Left lobe of liver (tissue), 2 donors: ENCODE measurements around the gene ABCA2. TPM values are rescaled to one million over a fixed set of nuclear protein-coding genes. Genes with fewer than 3 reads are reported as not detected.
A peak's percentile ranks its signal among the peaks of the same experiment; 100 is the strongest.

Experiments used
- ATAC-seq: fragments of 200-7000 bp; cut with Tn5 transposase; one replicate; pipeline ENCODE4 v1.9.1; 2020; ENCODE audit warnings: mild to moderate bottlenecking, moderate library complexity
- DNase-seq: peaks from one replicate; pipeline ENCODE4 v3.0.0-alpha.2; 2020; ENCODE audit warnings: low spot score
- total RNA-seq: library from RNA; stranded (reverse); gene quantifications from one replicate; pipeline ENCODE4 v1.2.1, GENCODE V29; 2021
- donor health status: DM: no; HTN: no; CAD: no; lungs with moderate emphysema.
- donor health status: DM: no; HTN: yes; CAD: no.

Gene ABCA2
- total RNA-seq, 1 donor from 2014 or later, result 61.2 TPM

GRCh38 chr9:136982232-136983051, 45.6 kb downstream of the ABCA2 start, which contains the start of gene LCNL1:
TSS of gene LCNL1 (plus strand) at chr9:136982993. CDS start at chr9:136983587, 594 bp downstream.
- DNase-seq (no peak), ATAC-seq (no peak)

- DNase-seq (no peak), ATAC-seq (peak; percentile 21)
These were observed 46.3 kb downstream of the ABCA2 start for GRCh38 chr9:136981588-136982231.

GRCh38 chr9:136980669-136981478, 47.2 kb downstream of the ABCA2 start:
- no peak for DNase-seq
- ATAC-seq, result no peak

GRCh38 chr9:136979769-136980587, 48.1 kb downstream of the ABCA2 start:
- no peak for DNase-seq

GRCh38 chr9:136978865-136979544, 49.0 kb downstream of the ABCA2 start:
- no peak for ATAC-seq
- no peak for DNase-seq

More at GRCh38 chr9:136979769-136980587, 48.1 kb downstream of the ABCA2 start:
- ATAC-seq, result no peak

GRCh38 chr9:136978073-136978864, 49.8 kb downstream of the ABCA2 start:
- DNase-seq (no peak), ATAC-seq (peak; percentile 56)

- DNase-seq (no peak), ATAC-seq (no peak)
These were observed 50.4 kb downstream of the ABCA2 start for GRCh38 chr9:136977649-136978072.

GRCh38 chr9:136977223-136977622, 50.8 kb downstream of the ABCA2 start, which contains the start of gene PTGDS:
TSS of gene PTGDS (plus strand) at chr9:136977504. CDS start at chr9:136977579, 75 bp downstream.
- ATAC-seq (no peak), DNase-seq (no peak)

- ATAC-seq, result no peak
These were observed 52.4 kb downstream of the ABCA2 start for GRCh38 chr9:136975644-136976043.

GRCh38 chr9:136974817-136975535, 53.1 kb downstream of the ABCA2 start:
- no peak for ATAC-seq
- DNase-seq, result no peak

More at GRCh38 chr9:136975644-136976043, 52.4 kb downstream of the ABCA2 start:
- DNase-seq, result no peak

GRCh38 chr9:136973618-136974617, 54.1 kb downstream of the ABCA2 start:
- no peak for DNase-seq
- ATAC-seq, result no peak

GRCh38 chr9:136972743-136973142, 55.3 kb downstream of the ABCA2 start:
- ATAC-seq (no peak), DNase-seq (no peak)

- ATAC-seq (no peak), DNase-seq (no peak)
These were observed 55.7 kb downstream of the ABCA2 start for GRCh38 chr9:136972335-136972734.

GRCh38 chr9:136971746-136972145, 56.3 kb downstream of the ABCA2 start:
- DNase-seq, result no peak
- no peak for ATAC-seq

GRCh38 chr9:136970361-136970760, 57.7 kb downstream of the ABCA2 start:
- ATAC-seq (no peak), DNase-seq (no peak)

GRCh38 chr9:136969774-136970173, 58.3 kb downstream of the ABCA2 start:
- DNase-seq (no peak), ATAC-seq (no peak)

- no peak for DNase-seq
- peak; percentile 19 for ATAC-seq
These were observed 58.9 kb downstream of the ABCA2 start for GRCh38 chr9:136969150-136969549.
